ENCODE results near the gene PCGF6.
"Not testable (repeated sequence)": the region's sequence is repeated elsewhere in the genome, so short reads cannot be mapped to it uniquely, and the experiment has no call there.

PCGF6 gene

GRCh38 chr10:103310197-103310596, 40.7 kb downstream of the PCGF6 start:
- no peak for FAIRE-seq

GRCh38 chr10:103307594-103307993, 43.3 kb downstream of the PCGF6 start:
- no peak for FAIRE-seq

GRCh38 chr10:103295374-103296015, 55.4 kb downstream of the PCGF6 start:
- FAIRE-seq: no peak

- FAIRE-seq: no peak
Observed at GRCh38 chr10:103291588-103291987, 59.4 kb downstream of the PCGF6 start.

- no peak for FAIRE-seq
Observed at GRCh38 chr10:103287992-103288391, 62.9 kb downstream of the PCGF6 start.

- no peak for FAIRE-seq
Observed at GRCh38 chr10:103284170-103284569, 66.8 kb downstream of the PCGF6 start.

GRCh38 chr10:103282961-103283360, 68.0 kb downstream of the PCGF6 start:
- FAIRE-seq: no peak

- FAIRE-seq: no peak
Observed at GRCh38 chr10:103281753-103282152, 69.2 kb downstream of the PCGF6 start.

GRCh38 chr10:103280506-103280905, 70.4 kb downstream of the PCGF6 start:
- FAIRE-seq: no peak

- no peak for FAIRE-seq
Observed at GRCh38 chr10:103280031-103280430, 70.9 kb downstream of the PCGF6 start.

- FAIRE-seq: no peak
Observed at GRCh38 chr10:103278862-103279298, 72.1 kb downstream of the PCGF6 start.

- no peak for FAIRE-seq
Observed at GRCh38 chr10:103278537-103278823, 72.5 kb downstream of the PCGF6 start.

- FAIRE-seq: no peak
Observed at GRCh38 chr10:103277713-103278536, 73.0 kb downstream of the PCGF6 start.

GRCh38 chr10:103276896-103277712, 73.8 kb downstream of the PCGF6 start, which contains the start of gene INA:
TSS of gene INA (plus strand) at chr10:103277138. CDS start at chr10:103277212, 74 bp downstream.
- FAIRE-seq: no peak

GRCh38 chr10:103276251-103276895, 74.6 kb downstream of the PCGF6 start:
- no peak for FAIRE-seq

- FAIRE-seq: no peak
Observed at GRCh38 chr10:103273041-103273441, 77.9 kb downstream of the PCGF6 start.

GRCh38 chr10:103265717-103266329, 85.1 kb downstream of the PCGF6 start:
- no peak for FAIRE-seq

- FAIRE-seq: no peak
Observed at GRCh38 chr10:103262229-103262628, 88.7 kb downstream of the PCGF6 start.

- no peak for FAIRE-seq
Observed at GRCh38 chr10:103259989-103260388, 91.0 kb downstream of the PCGF6 start.

- FAIRE-seq: not testable (repeated sequence)
Observed at GRCh38 chr10:103258928-103259327, 92.0 kb downstream of the PCGF6 start.

- FAIRE-seq: no peak
Observed at GRCh38 chr10:103257812-103258211, 93.1 kb downstream of the PCGF6 start.

GRCh38 chr10:103256613-103257012, 94.3 kb downstream of the PCGF6 start:
- no peak for FAIRE-seq
